GM21737 (cell line): ENCODE results near the gene WDR18.

Experiments used
- ATAC-seq: cut with Tn5 transposase; IDR thresholded peaks from one replicate; pipeline ENCODE4 v1.9.1; 2021; ENCODE audit warnings: mild to moderate bottlenecking, moderate library complexity; ENCODE audit not compliant: unreplicated experiment

The WDR18 gene

GRCh38 chr19:1006711-1007398, 22.7 kb downstream of the WDR18 start:
- no peak for ATAC-seq

DNA sequence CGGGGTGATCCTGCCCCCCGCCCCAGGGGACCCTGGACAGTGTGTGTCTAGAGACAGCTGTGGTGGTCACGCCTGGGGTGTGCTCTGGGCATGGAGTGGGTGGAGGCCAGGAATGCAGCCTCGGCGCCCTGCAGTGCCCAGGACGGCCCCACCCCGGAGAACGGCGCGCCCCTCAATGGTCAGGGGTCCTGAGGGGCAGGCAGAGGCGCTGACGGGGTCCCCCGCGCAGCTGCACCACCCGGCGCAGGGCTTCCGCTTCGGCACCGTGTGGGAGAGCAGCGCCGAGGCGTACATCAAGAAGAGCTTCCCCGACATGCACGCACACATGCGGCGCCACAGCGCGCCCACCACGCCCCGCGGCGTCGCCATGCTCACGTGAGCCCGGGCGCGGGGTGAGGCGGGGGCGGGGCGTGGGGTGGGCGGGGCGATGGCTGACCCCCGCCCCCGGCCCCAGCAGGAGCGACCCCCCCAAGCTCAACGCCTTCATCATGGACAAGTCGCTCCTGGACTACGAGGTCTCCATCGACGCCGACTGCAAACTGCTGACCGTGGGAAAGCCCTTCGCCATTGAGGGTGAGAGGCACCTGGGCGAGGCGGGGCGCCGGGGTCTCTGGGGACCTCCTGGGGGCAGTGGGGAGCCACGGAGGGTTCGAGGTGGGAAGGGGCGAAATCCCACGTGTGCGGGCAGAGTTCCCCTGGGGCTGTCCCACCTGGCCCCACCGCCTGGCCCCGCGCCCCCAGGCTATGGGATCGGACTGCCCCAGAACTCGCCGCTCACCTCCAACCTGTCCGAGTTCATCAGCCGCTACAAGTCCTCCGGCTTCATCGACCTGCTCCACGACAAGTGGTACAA, 23.5 kb downstream of the WDR18 start:
- no peak for ATAC-seq

GRCh38 chr19:1008268-1009040, 24.3 kb downstream of the WDR18 start:
- no peak for ATAC-seq

- ATAC-seq = no peak
Observed at GRCh38 chr19:1009041-1009980, 25.2 kb downstream of the WDR18 start.

DNA sequence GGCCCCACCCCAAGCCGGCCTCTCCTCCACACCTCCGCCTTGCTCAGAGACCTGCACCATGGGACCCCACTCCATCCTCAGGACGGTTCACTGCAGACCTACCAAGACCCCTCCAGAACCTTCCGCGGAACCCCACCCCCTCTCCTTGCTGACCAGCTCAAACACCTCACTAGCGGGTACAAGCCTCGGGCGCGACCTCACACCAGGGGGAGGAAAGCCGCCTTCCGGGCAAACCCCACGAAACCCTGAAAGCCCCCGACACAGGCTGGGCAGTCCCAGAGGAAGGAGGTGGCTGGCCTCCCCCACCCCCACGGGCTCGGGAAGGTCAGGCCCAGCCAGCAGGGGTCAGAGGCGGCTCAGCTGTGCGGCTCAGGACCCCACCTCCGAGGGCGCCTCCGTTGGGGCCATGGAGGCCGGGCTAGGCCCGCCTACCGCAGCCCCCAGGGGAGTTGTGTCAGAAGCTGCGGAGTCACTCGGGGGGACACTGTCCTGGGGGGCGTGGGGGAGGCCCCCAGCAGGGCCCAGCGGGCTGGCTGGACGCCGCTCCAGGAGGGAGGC, 25.9 kb downstream of the WDR18 start:
- no peak for ATAC-seq

GRCh38 chr19:1010586-1011510, 26.7 kb downstream of the WDR18 start:
- no peak for ATAC-seq

GRCh38 chr19:1011831-1012333, 27.7 kb downstream of the WDR18 start:
- ATAC-seq = no peak

DNA sequence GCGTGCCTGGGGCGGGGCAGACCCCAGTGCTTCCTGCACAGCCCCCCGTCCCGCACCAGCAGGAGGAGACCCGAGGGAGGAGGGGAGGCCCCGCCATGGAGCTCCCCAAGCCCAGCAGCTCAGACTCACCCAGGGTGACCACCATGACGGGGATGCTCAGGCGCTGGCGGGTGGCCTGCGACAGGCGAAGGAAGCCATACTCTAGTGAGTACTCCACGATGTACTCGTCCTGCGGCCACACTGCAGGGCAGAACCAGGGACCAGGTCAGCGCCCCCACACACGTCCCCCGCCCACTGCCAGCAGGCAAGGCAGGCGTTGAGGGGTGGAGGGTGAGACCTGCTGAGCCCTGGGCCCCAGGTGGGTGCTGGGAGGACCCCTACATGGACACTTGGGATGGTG, 28.2 kb downstream of the WDR18 start:
- ATAC-seq = no peak

- no peak for ATAC-seq
Observed at GRCh38 chr19:1013218-1013617, 29.1 kb downstream of the WDR18 start.

DNA sequence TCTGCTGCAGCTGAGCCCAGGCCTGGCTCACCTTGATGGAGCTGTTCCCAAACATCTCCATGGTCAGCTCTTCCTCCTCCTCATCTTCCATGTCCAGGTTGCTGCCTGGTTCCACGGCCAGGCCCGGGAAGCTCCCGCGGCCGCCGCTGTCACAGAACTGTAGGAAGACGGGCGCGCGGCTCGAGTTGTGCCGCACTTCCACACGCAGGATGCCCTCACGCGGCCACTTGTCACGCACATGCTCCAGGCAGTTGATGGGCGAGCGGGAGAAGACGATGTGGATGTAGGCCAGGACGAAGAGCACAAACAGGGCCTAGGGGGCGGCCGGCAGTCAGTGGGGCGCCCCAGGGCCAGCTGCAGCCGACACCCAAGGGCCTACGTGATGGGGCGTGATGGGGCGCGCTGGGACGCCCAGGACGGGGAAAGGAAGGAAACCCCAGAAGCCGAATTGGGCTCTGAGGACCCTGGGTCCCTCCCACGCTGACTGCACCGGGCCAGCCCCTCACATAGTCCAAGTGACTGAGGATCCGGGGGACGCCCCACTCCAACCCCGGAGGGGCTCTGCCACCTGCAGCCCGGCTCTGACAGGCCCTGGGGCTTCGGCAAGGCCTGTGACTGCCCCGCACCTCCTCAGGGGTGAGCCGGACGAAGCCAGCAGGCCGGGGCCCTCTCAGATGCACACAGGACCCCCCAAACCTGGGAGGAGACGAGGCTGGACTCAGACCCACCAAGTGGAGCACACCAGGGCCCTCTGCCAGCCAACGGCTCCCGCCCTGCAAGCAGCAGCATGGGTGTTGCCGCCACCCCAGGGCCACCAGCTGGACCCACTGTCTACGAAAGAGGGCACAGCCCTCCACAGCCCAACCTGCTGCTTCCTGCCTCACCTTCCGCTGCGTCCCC, 30.3 kb downstream of the WDR18 start:
- no peak for ATAC-seq

GRCh38 chr19:1015061-1015781, 31.1 kb downstream of the WDR18 start:
- ATAC-seq = no peak

GRCh38 chr19:1015782-1016646, 31.9 kb downstream of the WDR18 start:
- no peak for ATAC-seq

DNA sequence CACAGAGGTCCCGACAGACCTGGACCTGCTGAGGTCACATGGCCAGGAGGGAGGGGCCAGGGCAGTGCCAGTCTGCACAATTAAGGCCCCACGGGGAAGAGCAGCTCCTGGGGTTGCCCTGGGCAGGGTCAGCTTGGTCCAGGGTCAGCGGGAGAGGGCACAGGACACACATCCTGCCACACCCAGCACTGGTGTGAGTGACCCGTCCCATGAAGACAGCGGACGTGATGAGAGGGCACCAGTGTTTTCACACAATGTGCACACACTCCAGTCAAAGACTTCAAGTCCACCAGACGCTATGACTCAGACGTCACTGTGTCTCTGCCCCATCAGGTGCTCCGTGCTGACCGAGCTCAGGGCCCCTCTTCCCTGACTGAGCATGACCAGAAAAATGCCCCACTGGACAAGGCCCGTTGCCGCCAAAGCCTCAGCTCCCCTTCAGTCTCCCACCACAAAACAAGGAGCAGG, 32.5 kb downstream of the WDR18 start:
- ATAC-seq = no peak

DNA sequence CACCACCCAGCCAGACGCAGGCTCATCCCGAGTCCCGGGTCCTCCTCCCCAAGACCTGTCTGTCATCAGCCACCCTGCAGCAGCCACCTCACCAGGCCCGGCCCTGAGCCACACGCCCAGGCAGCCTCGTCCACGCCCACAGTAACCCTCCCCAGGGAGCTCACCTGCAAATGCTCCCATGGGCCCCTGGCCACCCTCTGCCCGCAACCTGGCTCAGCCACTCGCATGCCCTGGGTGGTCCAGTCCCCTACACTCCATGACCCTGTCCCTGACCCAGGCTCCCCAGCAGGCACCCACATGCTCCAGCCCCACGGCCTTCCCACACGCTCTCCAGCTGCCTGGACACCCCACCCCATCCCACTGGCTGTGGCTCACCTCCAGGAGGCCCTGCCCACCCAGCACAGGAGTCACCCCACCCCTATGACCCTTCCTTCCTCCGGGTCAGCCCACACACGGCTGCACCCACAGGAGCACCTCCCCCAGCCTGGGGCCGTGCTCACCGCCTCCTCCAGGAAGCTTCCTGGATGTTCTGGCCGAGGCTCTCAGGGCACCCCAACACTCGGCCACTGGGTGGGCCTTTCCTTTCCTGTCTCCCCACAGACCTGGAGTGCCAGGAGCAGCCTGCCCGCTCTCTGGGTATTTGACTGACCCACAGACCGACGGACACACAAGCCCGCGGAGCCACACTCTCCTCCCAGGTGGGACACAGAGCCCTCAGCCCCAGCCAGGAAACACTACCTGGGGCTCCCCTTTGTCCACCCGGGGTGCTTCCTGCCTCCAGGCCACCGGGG, 33.2 kb downstream of the WDR18 start:
- no peak for ATAC-seq

- no peak for ATAC-seq
Observed at GRCh38 chr19:1017906-1018305, 33.8 kb downstream of the WDR18 start.
